GM12891 (cell line): ENCODE data around the gene SPTLC2.

Experiments used
- POLR2A ChIP-seq: IDR thresholded peaks from 2 replicates; pipeline ENCODE4 v1.6.1; 2011; ENCODE audit warnings: low read depth, low read length, control low read depth
- POLR2AphosphoS5 ChIP-seq: IDR thresholded peaks from 2 replicates; pipeline ENCODE4 v1.6.1; 2011; ENCODE audit warnings: low read depth, low read length, control low read depth
- SPI1 ChIP-seq: IDR thresholded peaks from 2 replicates; pipeline ENCODE4 v1.6.1; 2011; ENCODE audit warnings: low read depth, low read length, control low read depth

- no peak for TF ChIP-seq POLR2A
- TF ChIP-seq POLR2AphosphoS5, result no peak
- no peak for TF ChIP-seq SPI1
Observed at GRCh38 chr14:77474479-77475177, 141.8 kb downstream of the SPTLC2 start.
